LNCaP clone FGC (cell line): ENCODE measurements around the gene PRDM1.

Source experiments
- DNase-seq: peaks from one replicate; pipeline ENCODE4 v3.0.0-alpha.2; 2011; ENCODE audit warnings: low read depth
- H3K4me3 ChIP-seq: 2 replicates; pipeline ENCODE4 v1.5.1; 2011; ENCODE audit warnings: mild to moderate bottlenecking, low read depth, low read length, control low read depth
- CTCF ChIP-seq: IDR thresholded peaks from 2 replicates; pipeline ENCODE4 v1.5.1; 2012; ENCODE audit warnings: mild to moderate bottlenecking; ENCODE audit not compliant: control insufficient read depth, insufficient read depth; ENCODE audit errors: extremely low read depth

The PRDM1 gene

DNA sequence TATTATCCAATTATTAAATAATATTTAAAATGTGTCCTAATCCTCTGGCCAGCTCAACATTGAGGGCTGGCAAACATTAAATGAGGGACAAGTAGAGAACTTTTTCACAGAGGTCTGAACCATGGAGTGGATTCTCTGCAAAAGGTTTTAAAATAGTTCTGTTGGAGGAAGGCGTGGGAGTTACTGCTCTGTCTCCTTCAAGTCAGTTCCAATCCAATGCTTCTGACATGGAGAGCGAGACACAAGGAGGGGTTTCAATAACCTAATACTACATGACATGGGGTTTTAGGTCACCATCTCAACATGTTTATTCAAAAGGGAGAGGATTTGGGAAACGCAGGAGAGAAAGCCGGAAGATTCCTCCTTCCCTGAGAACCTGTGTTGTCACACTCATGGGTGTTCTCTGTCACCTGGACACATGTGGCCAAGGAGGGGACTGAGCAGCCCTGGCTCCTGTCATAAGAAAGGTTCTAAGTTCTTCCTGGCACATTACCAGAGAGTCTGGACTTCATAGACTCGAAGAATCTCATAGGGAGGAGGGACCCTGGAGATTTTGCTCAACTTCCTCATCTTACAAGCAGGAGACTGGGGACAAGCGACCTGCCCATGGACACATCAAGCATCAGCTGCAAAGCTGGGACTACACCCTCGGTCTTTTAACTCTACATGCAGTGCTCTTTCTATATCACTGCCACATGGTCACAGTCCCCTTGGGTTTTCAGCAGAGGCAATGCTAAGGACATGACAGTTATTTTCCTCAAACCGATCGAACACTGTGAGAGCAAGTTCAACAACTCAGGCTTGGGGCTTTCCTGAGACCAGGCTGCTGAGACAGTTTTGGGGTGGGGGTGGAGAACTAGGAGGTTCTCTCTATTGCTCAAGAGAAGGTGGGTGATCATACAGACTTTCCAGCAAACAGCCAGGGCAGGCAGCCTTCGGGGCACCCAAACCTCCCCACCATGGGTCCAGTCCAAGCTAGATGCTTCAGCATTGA, 38.6 kb downstream of the PRDM1 start:
- no peak for DNase-seq
- TF ChIP-seq CTCF: no peak
- H3K4me3 ChIP-seq: no peak overlapping the region

GRCh38 chr6:106125925-106126435, 39.8 kb downstream of the PRDM1 start:
- no peak overlapping the region for H3K4me3 ChIP-seq
- TF ChIP-seq CTCF: no peak
- no peak for DNase-seq

GRCh38 chr6:106126482-106126881, 40.3 kb downstream of the PRDM1 start:
- no peak overlapping the region for H3K4me3 ChIP-seq
- no peak for TF ChIP-seq CTCF
- DNase-seq: no peak

DNA sequence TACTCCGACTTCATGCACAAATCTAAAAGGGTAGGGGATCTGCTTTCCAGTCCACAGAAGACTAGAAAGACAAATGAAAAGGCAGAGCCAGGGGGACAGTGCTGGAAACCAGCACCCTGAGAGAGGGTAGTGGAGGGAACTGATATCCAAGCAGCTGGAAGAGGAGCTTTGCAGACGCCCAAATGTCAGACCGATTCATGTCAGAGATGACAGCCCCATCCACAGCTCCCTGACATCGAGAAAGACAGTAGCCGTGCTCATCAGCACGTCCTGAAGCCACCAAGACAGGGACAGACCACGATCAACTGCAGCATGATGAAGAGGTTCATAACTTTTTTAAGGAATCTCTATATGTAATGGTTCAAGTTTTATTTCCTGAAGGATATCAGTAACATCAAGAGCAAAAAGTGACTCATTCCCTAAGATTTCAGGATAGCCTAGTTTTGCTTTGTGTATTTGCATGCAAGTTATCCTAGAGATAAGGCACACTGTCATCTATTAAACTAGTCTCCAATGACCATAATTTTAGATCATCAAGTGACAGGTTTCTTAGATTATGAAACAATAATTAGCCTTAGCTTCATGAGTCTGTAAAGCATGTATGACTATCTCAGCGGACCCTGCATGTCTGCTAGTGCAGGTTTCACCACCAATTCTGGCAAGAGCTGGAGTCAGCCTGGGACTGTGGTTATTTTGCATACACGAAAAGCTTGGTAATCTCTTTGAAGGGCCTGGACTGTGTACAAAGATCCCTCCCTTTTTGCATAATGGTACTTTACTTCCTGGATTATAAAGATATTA, 43.0 kb downstream of the PRDM1 start:
- no peak for TF ChIP-seq CTCF
- DNase-seq: no peak
- no peak overlapping the region for H3K4me3 ChIP-seq

GRCh38 chr6:106132153-106132698, 46.1 kb downstream of the PRDM1 start:
- H3K4me3 ChIP-seq: no peak overlapping the region
- no peak for DNase-seq
- TF ChIP-seq CTCF: no peak

DNA sequence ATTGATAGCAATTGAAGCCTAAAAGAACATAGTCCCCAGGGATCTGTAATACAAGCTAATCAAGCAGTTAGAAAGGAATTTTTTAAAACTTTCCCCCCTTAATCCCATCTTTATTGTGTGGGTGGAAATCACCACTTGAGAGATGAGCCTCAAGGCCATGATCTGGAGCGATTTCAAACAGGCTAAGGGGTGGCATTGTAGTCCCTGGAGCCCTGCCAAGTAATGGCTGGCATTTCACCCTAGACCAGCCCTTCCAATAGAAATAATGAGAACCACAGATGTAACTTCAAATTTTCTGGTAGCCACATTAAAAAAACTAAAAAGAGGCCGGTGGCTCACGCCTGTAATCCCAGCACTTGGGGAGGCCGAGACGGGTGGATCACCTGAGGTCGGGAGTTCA, 46.9 kb downstream of the PRDM1 start:
- no peak overlapping the region for H3K4me3 ChIP-seq
- DNase-seq: no peak
- TF ChIP-seq CTCF: no peak
